ENCODE data around the gene CEP350. TPM values are rescaled to one million over a fixed set of nuclear protein-coding genes. Genes with fewer than 3 reads are reported as not detected.
A peak's percentile ranks its signal among the peaks of the same experiment; 100 is the strongest.

The CEP350 gene
- total RNA-seq, 1 experiment from 2014 or later = 27.6 TPM

GRCh38 chr1:180151508-180151907, 196.9 kb downstream of the CEP350 start:
- H3K27ac ChIP-seq (ENCODE audit: low read depth, low read length) = no peak overlapping the region
- ChIA-PET RAD21 (ENCODE audit: low non-redundant PET in 1 of 2, low total read pairs in 2 of 2, uncharacterized antibody in 2 of 2, unreplicated experiment in 2 of 2) (no interaction called here), CTCF (no interaction called here), POLR2A (no interaction called here)
- H3K27me3 ChIP-seq (ENCODE audit: insufficient read depth, low read length) = no peaks in the 10 kb centered on the region
- no peaks in the 10 kb centered on the region for H3K9me2 ChIP-seq (ENCODE audit: insufficient read depth)
- intact Hi-C loops (cut with micrococcal nuclease) = no loop called here
- no peak overlapping the region for H2AFZ ChIP-seq (ENCODE audit: low read depth, low read length, poor library complexity, severe bottlenecking)
- H3K36me3 ChIP-seq (ENCODE audit: control insufficient read depth in 1 of 2, insufficient read depth in 2 of 2, low read length in 2 of 2) = no peaks in the 10 kb centered on the region
- H3K4me2 ChIP-seq (ENCODE audit: low read length) = peak overlapping the region; percentile 16
- no peak overlapping the region for H3K9ac ChIP-seq (ENCODE audit: low read length)
- no peak for TF ChIP-seq CEBPB (IDR thresholded peaks at IDR 0.05; ENCODE audit: low read depth)
- peak; percentile 40; the same call in 1 of the 2 replicates for TF ChIP-seq FOSL1 (IDR thresholded peaks at IDR 0.05; ENCODE audit: low read depth)
- no peaks in the 10 kb centered on the region for H4K20me1 ChIP-seq (ENCODE audit: insufficient read depth)
- ATAC-seq (no peak), DNase-seq (ENCODE audit: low read depth, low spot score) (no peak)
- no TSS peak for BruUV-seq (replicated peaks)
- no peak overlapping the region for H3K4me3 ChIP-seq (replicated peaks in 1 of 2; ENCODE audit: low read depth in 1 of 2, low read length in 2 of 2)
- H3K9me3 ChIP-seq (ENCODE audit: control insufficient read depth in 1 of 2, insufficient read depth in 1 of 2, low read depth in 1 of 2, low read length in 2 of 2) = no peaks in the 10 kb centered on the region
- H3K4me1 ChIP-seq (ENCODE audit: control insufficient read depth in 1 of 2, insufficient read depth in 2 of 2, low read length in 2 of 2) = peaks cover 2 to 37% of the 10 kb centered on the region in 2 experiments; a peak in 3 of 4 replicates
- peaks cover 7% of the 10 kb centered on the region; the same call in 1 of the 2 replicates for H3K79me2 ChIP-seq (ENCODE audit: insufficient read depth, low read length)

- POLR2A ChIA-PET = no interaction called here
- RAD21 ChIA-PET (ENCODE audit: low non-redundant PET in 1 of 2, low total read pairs in 2 of 2, uncharacterized antibody in 2 of 2, unreplicated experiment in 2 of 2) = no interaction called here
- no peak for ATAC-seq
Observed at GRCh38 chr1:180152588-180152987, 198.0 kb downstream of the CEP350 start.

More at GRCh38 chr1:180152588-180152987, 198.0 kb downstream of the CEP350 start:
- peaks cover 2 to 43% of the 10 kb centered on the region in 2 experiments; a peak in 3 of 4 replicates for H3K4me1 ChIP-seq (ENCODE audit: control insufficient read depth in 1 of 2, insufficient read depth in 2 of 2, low read length in 2 of 2)
- no peak overlapping the region for H2AFZ ChIP-seq (ENCODE audit: low read depth, low read length, poor library complexity, severe bottlenecking)
- peaks cover 8% of the 10 kb centered on the region for H3K79me2 ChIP-seq (ENCODE audit: insufficient read depth, low read length)
- BruUV-seq (replicated peaks) = no TSS peak
- H3K9me2 ChIP-seq (ENCODE audit: insufficient read depth) = no peaks in the 10 kb centered on the region
- no peaks in the 10 kb centered on the region for H3K9me3 ChIP-seq (ENCODE audit: control insufficient read depth in 1 of 2, insufficient read depth in 1 of 2, low read depth in 1 of 2, low read length in 2 of 2)
- DNase-seq (ENCODE audit: low read depth, low spot score) = no peak
- CTCF ChIA-PET = no interaction called here
- TF ChIP-seq ZBTB33 (IDR thresholded peaks at IDR 0.05; ENCODE audit: extremely low read depth, insufficient replicate concordance, low read length) (no peak), ELF1 (IDR thresholded peaks at IDR 0.05; ENCODE audit: borderline replicate concordance, low read depth) (no peak), POLR2A (IDR thresholded peaks at IDR 0.05; ENCODE audit: borderline replicate concordance, extremely low read depth, insufficient read depth, insufficient read length) (no peak), SP1 (IDR thresholded peaks at IDR 0.05; ENCODE audit: low read depth) (no peak), CTCF (IDR thresholded peaks at IDR 0.05 in 2 of 3, conservative IDR thresholded peaks at IDR 0.05 in 1 of 3; ENCODE audit: borderline replicate concordance in 1 of 3, insufficient read depth in 1 of 3, low read depth in 2 of 3, low read length in 2 of 3) (no peak), RAD21 (IDR thresholded peaks at IDR 0.05; ENCODE audit: low read depth) (no peak), ZFX (IDR thresholded peaks at IDR 0.05) (no peak), CEBPB (IDR thresholded peaks at IDR 0.05; ENCODE audit: low read depth) (no peak), YY1 (IDR thresholded peaks at IDR 0.05; ENCODE audit: extremely low read depth, insufficient replicate concordance, low read depth, low read length) (no peak), CBX3 (IDR thresholded peaks at IDR 0.05; ENCODE audit: low read depth) (no peak), ZNF274 (IDR thresholded peaks at IDR 0.05; ENCODE audit: low read depth, low read length) (no peak)
- H3K36me3 ChIP-seq (ENCODE audit: control insufficient read depth in 1 of 2, insufficient read depth in 2 of 2, low read length in 2 of 2) = no peaks in the 10 kb centered on the region
- H3K4me3 ChIP-seq (replicated peaks in 1 of 2; ENCODE audit: low read depth in 1 of 2, low read length in 2 of 2) = no peak overlapping the region
- no peak overlapping the region for H3K9ac ChIP-seq (ENCODE audit: low read length)
- intact Hi-C loops (cut with micrococcal nuclease) = no loop called here
- H3K27me3 ChIP-seq (ENCODE audit: insufficient read depth, low read length) = no peaks in the 10 kb centered on the region
- no peaks in the 10 kb centered on the region for H4K20me1 ChIP-seq (ENCODE audit: insufficient read depth)
- no peak overlapping the region for H3K27ac ChIP-seq (ENCODE audit: low read depth, low read length)
- H3K4me2 ChIP-seq (ENCODE audit: low read length) = no peak overlapping the region

Data from HCT116 (cell line).